AG10803 (cell line): ENCODE measurements around the gene SENP6.

Experiments
- DNase-seq: peaks from one replicate; pipeline ENCODE4 v3.0.0; 2010; ENCODE audit warnings: low read depth
- H3K4me3 ChIP-seq: 2 replicates; pipeline ENCODE4 v1.5.1; 2011; ENCODE audit warnings: mild to moderate bottlenecking, low read length, control low read depth
- TF ChIP-seq, protein P1 (sequence below): conservative IDR thresholded peaks from 2 replicates; pipeline ENCODE4 v1.5.1; 2011; ENCODE audit warnings: mild to moderate bottlenecking, low read length, control low read depth, inconsistent platforms

Gene SENP6

DNA sequence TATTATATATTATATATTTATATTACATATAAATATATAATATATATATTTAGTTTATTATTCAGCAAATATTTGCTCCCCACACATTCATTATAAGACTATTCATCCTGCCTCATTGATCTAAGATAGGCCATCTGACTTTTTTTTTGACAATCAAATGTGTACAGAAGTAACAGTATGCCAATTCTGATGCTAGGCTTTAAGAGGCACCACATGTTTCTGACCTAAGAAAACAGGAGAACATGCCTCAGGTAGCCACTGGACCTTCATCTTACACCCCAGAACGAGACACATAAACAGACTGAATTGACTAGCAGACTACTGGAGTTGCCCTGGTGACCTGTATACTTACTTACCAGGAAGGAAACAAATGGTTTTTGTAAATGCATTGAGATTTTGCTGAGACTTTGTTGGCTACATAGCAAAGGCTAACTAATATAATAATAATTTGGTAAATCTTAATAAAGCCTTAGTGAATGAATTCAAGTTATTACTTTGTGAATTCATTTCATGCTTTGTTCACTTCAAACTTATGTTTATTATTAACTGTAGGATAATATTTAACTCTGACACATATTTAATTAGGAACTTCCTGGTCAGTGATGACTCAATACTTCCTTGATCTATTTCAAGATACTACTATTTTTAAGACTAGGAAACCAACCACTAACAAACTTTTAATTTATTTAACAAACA is 134.0 kb downstream of the SENP6 start:
- DNase-seq = peak; percentile 30
- no peak overlapping the region for H3K4me3 ChIP-seq
- TF ChIP-seq, protein P1, sequence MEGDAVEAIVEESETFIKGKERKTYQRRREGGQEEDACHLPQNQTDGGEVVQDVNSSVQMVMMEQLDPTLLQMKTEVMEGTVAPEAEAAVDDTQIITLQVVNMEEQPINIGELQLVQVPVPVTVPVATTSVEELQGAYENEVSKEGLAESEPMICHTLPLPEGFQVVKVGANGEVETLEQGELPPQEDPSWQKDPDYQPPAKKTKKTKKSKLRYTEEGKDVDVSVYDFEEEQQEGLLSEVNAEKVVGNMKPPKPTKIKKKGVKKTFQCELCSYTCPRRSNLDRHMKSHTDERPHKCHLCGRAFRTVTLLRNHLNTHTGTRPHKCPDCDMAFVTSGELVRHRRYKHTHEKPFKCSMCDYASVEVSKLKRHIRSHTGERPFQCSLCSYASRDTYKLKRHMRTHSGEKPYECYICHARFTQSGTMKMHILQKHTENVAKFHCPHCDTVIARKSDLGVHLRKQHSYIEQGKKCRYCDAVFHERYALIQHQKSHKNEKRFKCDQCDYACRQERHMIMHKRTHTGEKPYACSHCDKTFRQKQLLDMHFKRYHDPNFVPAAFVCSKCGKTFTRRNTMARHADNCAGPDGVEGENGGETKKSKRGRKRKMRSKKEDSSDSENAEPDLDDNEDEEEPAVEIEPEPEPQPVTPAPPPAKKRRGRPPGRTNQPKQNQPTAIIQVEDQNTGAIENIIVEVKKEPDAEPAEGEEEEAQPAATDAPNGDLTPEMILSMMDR = no peak

DNA sequence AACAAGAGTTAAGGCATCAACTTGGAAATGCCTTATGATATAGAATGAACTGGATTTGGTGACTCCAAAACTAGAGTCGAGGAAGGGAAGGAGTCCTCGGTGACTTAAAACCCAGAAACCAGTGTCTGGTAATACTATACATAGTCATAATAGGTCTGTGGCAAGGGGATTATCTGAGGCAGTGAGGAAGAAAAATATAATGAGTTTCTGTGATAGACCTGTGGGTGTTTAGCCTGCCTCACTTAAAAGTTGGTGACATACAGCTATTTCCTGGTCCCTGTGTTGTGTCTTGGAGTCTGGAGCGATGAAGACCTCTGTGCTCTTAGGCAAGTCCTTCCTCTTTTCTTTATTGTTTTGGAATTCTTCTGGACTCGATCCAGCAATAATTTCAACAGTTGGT is 142.3 kb downstream of the SENP6 start:
- DNase-seq = no peak
- TF ChIP-seq, protein P1 = no peak

DNA sequence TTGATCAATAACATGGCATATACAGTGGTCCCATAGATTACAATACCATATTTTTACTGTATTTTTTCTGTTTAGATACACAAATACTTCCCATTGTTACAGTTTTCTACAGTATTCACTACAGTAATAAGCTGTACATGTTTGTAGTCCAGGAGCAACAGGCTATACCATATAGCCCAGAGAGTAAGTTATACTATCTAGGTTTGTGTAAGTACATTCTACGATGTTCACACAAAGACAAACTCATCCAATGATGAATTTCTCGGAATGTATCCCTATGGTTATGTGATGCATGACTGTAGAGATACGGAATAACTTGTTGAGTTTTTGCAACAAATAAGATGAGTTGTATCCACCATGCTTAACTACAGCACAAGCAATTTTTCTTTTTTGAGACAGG is 143.7 kb downstream of the SENP6 start:
- TF ChIP-seq, protein P1 = no peak
- no peak overlapping the region for H3K4me3 ChIP-seq
- no peak for DNase-seq

More for the DNA sequence above, 142.3 kb downstream of the SENP6 start:
- H3K4me3 ChIP-seq = no peak overlapping the region

DNA sequence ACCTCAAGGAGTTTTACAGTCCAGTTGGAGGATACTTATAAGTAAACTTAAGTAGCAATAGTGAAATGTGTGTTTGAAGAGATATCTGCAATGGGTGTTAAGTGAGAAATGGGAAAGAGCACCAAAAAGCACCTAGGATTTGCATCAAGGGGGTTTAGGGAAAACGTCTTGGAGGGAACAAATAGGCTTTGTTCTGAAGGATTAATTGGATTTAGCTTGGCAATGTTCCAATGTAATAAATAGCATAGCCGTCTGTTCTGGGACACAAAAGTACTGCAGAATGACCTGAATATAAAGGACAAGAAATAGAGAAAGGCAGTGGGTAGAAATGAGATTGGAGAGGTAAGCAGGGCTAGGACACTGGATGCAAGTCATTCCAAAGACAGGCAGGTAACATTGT is 144.5 kb downstream of the SENP6 start:
- no peak overlapping the region for H3K4me3 ChIP-seq
- TF ChIP-seq, protein P1 = no peak
- no peak for DNase-seq

DNA sequence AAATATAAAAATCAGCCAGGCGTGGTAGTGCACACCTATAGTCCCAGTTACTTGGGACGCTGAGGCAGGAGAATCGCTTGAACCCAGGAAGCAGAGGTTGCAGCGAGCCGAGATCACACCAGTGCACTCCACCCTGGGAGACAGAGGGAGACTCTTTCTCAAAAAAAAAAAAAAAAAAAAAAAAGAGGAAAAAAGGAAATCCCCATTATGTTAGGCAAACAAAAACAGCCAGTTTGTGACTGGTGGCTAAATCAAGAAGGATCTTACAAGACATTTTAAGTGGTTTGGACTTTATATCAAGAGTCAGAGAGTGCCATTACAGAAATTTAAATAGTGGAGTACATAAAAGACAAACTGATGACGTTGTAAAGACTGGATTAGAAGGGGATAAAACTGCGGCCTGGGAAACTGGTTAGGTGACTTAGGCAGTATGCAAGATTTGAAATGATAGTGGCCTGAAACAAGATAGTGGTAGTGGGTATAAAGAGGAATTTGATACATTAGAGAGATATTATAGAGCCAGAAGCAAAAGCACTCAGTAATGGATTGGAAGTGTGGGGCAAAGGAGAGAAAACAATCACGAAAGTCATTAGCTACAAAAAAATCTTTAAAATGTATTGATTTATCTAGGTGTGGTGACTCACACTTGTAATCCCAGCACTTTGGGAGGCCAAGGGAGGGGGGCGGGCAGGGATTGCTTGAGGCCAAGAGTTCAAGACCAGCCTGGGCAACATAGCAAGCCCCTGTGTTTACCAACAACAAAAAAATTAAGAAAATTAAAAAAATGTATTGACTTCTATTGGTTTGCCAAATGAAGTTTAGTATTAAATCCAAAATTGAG is 145.7 kb downstream of the SENP6 start:
- TF ChIP-seq, protein P1 = no peak
- DNase-seq = no peak
- H3K4me3 ChIP-seq = no peak overlapping the region

DNA sequence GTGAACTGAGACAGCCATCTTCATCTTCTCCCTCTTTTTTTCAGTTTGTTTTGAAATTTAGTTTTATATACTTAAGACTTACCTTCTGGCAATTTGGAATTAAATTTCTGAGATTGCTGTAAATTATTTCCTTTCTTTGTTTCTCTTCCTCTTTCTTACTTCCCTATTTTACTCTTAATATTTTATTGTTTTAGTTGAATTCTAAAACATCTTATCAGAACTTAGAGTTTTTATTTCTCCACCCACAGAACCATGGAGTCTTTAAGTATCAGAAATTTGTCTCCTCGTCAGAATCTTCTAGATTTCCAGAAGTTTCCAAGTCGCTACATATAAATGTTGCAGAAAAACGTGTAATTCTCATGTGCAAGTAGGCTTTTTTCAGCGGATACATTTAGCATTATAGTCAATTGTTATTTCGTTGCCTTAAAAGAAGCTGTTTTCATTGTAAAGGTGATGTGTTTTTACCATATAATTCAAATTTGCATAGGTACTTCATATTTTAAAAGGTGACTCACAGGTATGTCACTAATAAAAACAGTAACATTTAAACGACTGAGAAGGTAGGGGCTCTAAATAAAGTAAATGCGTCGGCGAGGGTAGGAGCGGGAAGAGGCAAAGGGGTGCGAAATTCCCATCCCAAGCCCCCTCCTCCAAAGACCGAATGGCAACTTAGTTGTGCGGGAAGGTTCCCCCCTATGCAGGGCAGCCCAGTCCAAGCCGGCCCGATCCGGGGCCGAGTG is 146.5 kb downstream of the SENP6 start:
- TF ChIP-seq, protein P1 = no peak
- H3K4me3 ChIP-seq = peak overlapping the region; percentile 88
- no peak for DNase-seq
